Aorta (tissue), 5 donors: ENCODE measurements around the gene UBR7. TPM values are rescaled to one million over a fixed set of nuclear protein-coding genes. Genes with fewer than 3 reads are reported as not detected.

ENCODE experiments used
- ATAC-seq: fragments of 200-7000 bp; cut with Tn5 transposase; one replicate; pipeline ENCODE4 v1.9.1; 2022; ENCODE audit warnings: moderate library complexity; ENCODE audit not compliant: low FRiP score
- DNase-seq, 2 donors: peaks; one replicate each; pipeline ENCODE4 v3.0.0-alpha.2; 2020
- H3K27ac ChIP-seq, 2 donors: one replicate each; pipeline ENCODE4 v1.5.1; 2013; ENCODE audit warnings: low read length in 2 of 2, mild to moderate bottlenecking in 2 of 2, moderate library complexity in 2 of 2, control low read depth in 1 of 2, inconsistent platforms in 1 of 2, low read depth in 1 of 2
- H3K27me3 ChIP-seq, 2 donors: one replicate each; pipeline ENCODE4 v1.6.1; 2013; ENCODE audit warnings: control low read depth in 1 of 2, low read length in 1 of 2, mild to moderate bottlenecking in 1 of 2, moderate library complexity in 1 of 2; ENCODE audit not compliant: insufficient read depth in 2 of 2, control insufficient read depth in 1 of 2
- H3K36me3 ChIP-seq, 2 donors: one replicate each; pipeline ENCODE4 v1.6.1; 2013; ENCODE audit warnings: control low read depth in 1 of 2, low read length in 1 of 2, mild to moderate bottlenecking in 1 of 2; ENCODE audit not compliant: insufficient read depth in 2 of 2, control insufficient read depth in 1 of 2
- H3K4me1 ChIP-seq, 2 donors: one replicate each; pipeline ENCODE4 v1.6.1; 2013; ENCODE audit warnings: low read length in 2 of 2, control low read depth in 1 of 2, mild to moderate bottlenecking in 1 of 2, moderate library complexity in 1 of 2; ENCODE audit not compliant: insufficient read depth in 2 of 2, control insufficient read depth in 1 of 2
- H3K4me3 ChIP-seq, 2 donors: one replicate each; pipeline ENCODE4 v1.5.1; 2013; ENCODE audit warnings: low read length in 2 of 2, control low read depth in 1 of 2, mild to moderate bottlenecking in 1 of 2
- H3K9me3 ChIP-seq: one replicate; pipeline ENCODE4 v1.6.1; 2013; ENCODE audit warnings: mild to moderate bottlenecking, low read length; ENCODE audit not compliant: control insufficient read depth
- WGBS, 2 donors: extraction: QIAGEN DNeasy Blood & Tissue Kit; methylation state at CpG; one replicate each; pipeline ENCODE4 v1.1.7; 2013; 5-methylcytosine and 5-hydroxymethylcytosine counted together
- intact Hi-C, 2 donors: fragments of 100-400 bp; cut with DNase I; formaldehyde crosslinking; loops; one replicate each; pipeline versions ENCODE4 v1.14.2 to v1.15.0; 2022
- polyA plus RNA-seq, 2 donors: library from polyadenylated mRNA; stranded (reverse); fragments of 200-250 nt; gene quantifications; one replicate each; pipeline ENCODE4 v1.2.3, GENCODE V29; 2013
- total RNA-seq, 2 donors: library from RNA; stranded (reverse); fragmentation: NEBNext Ultra II Directional; extraction: Animal tissue kit (Norgen Biotek cat#: 25700); gene quantifications; one replicate each; pipeline ENCODE4 v1.2.1, GENCODE V29; 2021
- donor health status: healthy with polysubstance abuse.
- donor health status: Bipolar disorder and iron deficiency.
- donor health status: DM: no; HTN: no; CAD: no.
- donor health status: DM: no; HTN: no; CAD: no.
- donor health status: DM: yes; HTN: yes; CAD: no.

The UBR7 gene
- total and polyA plus RNA-seq, 4 donors: 14.7 to 18.5 (median 16.9) TPM

GRCh38 chr14:93249128-93249831 lies 42.2 kb downstream of the UBR7 start:
- Histone ChIP-seq H3K4me3 (no peak overlapping the region), H3K27me3 (no peaks in the 10 kb centered on the region), H3K9me3 (no peaks in the 10 kb centered on the region), H3K36me3 (peaks cover 10 to 15% of the 10 kb centered on the region in 2 donors), H3K4me1 (no peaks in the 10 kb centered on the region), H3K27ac (no peak overlapping the region)
- no peak for ATAC-seq
- intact Hi-C loops: no loop called here
- DNase-seq: no peak
- 92 to 95% methylated on average over 7 of the region's 7 CpGs for WGBS, 2 donors

GRCh38 chr14:93262446-93262845 lies 55.4 kb downstream of the UBR7 start:
- WGBS, 2 donors: 90% methylated on average over 2 of the region's 2 CpGs
- intact Hi-C loops: no loop called here
- ATAC-seq (no peak), DNase-seq (no peak)
- no peak overlapping the region for H3K27ac ChIP-seq
- H3K27me3 ChIP-seq: no peaks in the 10 kb centered on the region
- peaks cover 0 to 2% of the 10 kb centered on the region in 2 donors for H3K4me1 ChIP-seq
- no peaks in the 10 kb centered on the region for H3K9me3 ChIP-seq
- H3K36me3 ChIP-seq: peaks cover 0 to 1% of the 10 kb centered on the region in 2 donors
- no peak overlapping the region for H3K4me3 ChIP-seq

GRCh38 chr14:93263416-93263815 lies 56.4 kb downstream of the UBR7 start:
- DNase-seq (no peak), ATAC-seq (no peak)
- intact Hi-C loops: no loop called here
- Histone ChIP-seq H3K36me3 (peaks cover 0 to 1% of the 10 kb centered on the region in 2 donors), H3K4me3 (no peak overlapping the region), H3K27ac (no peak overlapping the region), H3K9me3 (no peaks in the 10 kb centered on the region), H3K4me1 (peaks cover 0 to 2% of the 10 kb centered on the region in 2 donors), H3K27me3 (no peaks in the 10 kb centered on the region)
- 95 to 97% methylated on average over 1 of the region's 1 CpG for WGBS, 2 donors

- H3K27me3 ChIP-seq: no peaks in the 10 kb centered on the region
- DNase-seq (no peak), ATAC-seq (no peak)
- H3K27ac ChIP-seq: no peak overlapping the region
- no peaks in the 10 kb centered on the region for H3K9me3 ChIP-seq
- H3K4me1 ChIP-seq: peaks cover 0 to 2% of the 10 kb centered on the region in 2 donors
- peaks cover 0 to 1% of the 10 kb centered on the region in 2 donors for H3K36me3 ChIP-seq
- H3K4me3 ChIP-seq: no peak overlapping the region
- intact Hi-C loops: no loop called here
- 86 to 88% methylated on average over 6 of the region's 6 CpGs for WGBS, 2 donors
Measured at GRCh38 chr14:93266127-93266526, 59.1 kb downstream of the UBR7 start.

GRCh38 chr14:93267149-93267711 lies 60.2 kb downstream of the UBR7 start:
- Histone ChIP-seq H3K27ac (no peak overlapping the region), H3K4me3 (no peak overlapping the region), H3K27me3 (no peaks in the 10 kb centered on the region), H3K36me3 (peaks cover 0 to 1% of the 10 kb centered on the region in 2 donors), H3K4me1 (peaks cover 0 to 2% of the 10 kb centered on the region in 2 donors), H3K9me3 (no peaks in the 10 kb centered on the region)
- no peak for DNase-seq
- WGBS, 2 donors: 91 to 96% methylated on average over 3 of the region's 3 CpGs
- ATAC-seq: no peak
- intact Hi-C loops: no loop called here

- H3K4me1 ChIP-seq: peaks cover 0 to 2% of the 10 kb centered on the region in 2 donors
- intact Hi-C loops: no loop called here
- H3K9me3 ChIP-seq: no peaks in the 10 kb centered on the region
- peaks cover 0 to under 1% of the 10 kb centered on the region in 2 donors for H3K36me3 ChIP-seq
- 100% methylated on average over 1 of the region's 1 CpG for WGBS, 2 donors
- ATAC-seq (no peak), DNase-seq (no peak)
- H3K27me3 ChIP-seq: no peaks in the 10 kb centered on the region
- H3K4me3 ChIP-seq: no peak overlapping the region
- H3K27ac ChIP-seq: no peak overlapping the region
Measured at GRCh38 chr14:93268406-93268805, 61.4 kb downstream of the UBR7 start.

- Histone ChIP-seq H3K4me1 (peaks cover 0 to 2% of the 10 kb centered on the region in 2 donors), H3K9me3 (no peaks in the 10 kb centered on the region), H3K27ac (no peak overlapping the region), H3K4me3 (no peak overlapping the region), H3K36me3 (peaks cover 0 to 2% of the 10 kb centered on the region in 2 donors), H3K27me3 (no peaks in the 10 kb centered on the region)
- intact Hi-C loops: no loop called here
- ATAC-seq (no peak), DNase-seq (peak in 1 of 2 donors; percentile 51)
- 66 to 73% methylated on average over 10 of the region's 10 CpGs for WGBS, 2 donors
Measured at GRCh38 chr14:93269341-93270068, 62.4 kb downstream of the UBR7 start.

- Histone ChIP-seq H3K27me3 (no peaks in the 10 kb centered on the region), H3K27ac (no peak overlapping the region), H3K9me3 (no peaks in the 10 kb centered on the region), H3K4me1 (peaks cover 0 to 1% of the 10 kb centered on the region in 2 donors), H3K36me3 (peaks cover 0 to 2% of the 10 kb centered on the region in 2 donors), H3K4me3 (no peak overlapping the region)
- ATAC-seq (no peak), DNase-seq (no peak)
- 53 to 62% methylated on average over 6 of the region's 6 CpGs for WGBS, 2 donors
- intact Hi-C loops: no loop called here
Measured at GRCh38 chr14:93271111-93271510, 64.1 kb downstream of the UBR7 start.
